NCI-H2081 treated with DMSO at 0.1 percent for 48 hours (cell line): Measurements from ENCODE around the gene NFIC.

Source experiments
- DNase-seq: peaks from one replicate; lab custom pipeline; 2025; lab: John Stamatoyannopoulos, UW

NFIC gene

DNA sequence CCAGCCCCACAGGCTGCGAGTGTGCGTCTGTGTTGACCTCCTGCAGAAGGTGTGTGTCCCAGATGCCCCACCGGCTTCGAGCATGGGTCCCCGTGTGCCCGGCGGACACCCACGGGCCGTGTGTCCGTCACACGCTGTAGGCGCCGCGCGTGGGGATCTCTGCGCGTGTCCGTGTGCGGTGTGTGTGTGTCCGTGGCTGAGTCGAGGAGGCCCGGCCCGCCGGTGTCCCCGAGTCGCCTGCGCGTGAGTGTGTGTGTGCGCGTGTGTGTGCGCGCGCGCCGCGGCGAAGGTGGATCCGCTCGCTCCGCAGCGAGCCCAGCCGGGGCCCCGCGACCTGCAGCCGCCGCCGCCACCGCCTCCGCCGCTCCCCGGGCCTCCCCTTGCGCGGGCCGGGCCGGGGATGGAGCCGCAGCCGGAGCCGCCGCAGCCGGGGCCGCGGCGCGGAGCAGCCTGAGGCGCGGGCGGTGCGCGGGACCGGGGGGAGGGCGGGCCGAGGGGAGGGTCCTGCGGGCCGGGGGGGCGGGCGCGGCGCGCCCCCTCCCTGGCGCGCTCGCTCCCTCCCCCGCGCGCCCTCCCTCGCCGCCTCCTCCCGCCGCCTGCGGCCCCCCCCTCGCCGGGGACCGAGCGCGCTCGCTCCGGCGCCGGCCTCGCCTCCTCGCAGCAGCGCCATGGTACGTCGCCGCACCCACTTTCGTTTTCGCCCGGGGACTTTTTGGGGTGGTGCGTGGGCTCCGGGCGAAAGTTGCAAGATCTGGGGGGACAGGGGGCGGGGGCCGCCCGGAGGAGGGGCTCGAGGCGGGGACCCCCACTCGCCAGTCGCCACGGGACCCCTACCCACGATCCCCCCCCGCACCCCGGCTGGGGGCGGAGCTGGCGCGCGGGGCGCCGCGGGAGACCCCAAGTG, 7.1 kb upstream of the NFIC start:
- DNase-seq, result no peak

DNA sequence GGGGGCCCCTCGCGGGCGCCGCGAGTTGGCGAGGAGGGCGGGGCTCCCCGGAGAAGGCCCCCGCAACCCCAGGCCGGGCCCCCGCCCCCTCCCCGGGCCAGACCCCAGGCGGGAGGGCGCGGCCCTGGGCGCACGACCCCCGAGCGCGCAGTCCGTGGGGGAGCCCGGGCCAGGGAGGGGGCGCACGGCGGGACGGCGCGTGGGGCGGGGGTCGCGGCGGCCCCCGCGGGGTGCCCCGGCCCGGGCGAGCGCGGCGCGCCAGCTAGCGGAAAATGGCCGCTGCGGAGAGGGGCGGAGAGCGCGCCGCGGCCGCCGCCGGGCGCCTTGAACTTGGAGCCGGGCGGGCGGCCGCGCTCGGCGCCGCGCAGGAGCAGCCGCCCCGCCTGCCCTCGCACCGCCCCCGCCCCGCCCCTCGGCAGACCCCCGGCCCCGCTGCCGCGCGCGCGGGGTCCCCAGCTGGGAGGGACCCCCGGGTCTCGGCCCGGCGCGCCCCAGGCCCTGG, 6.4 kb upstream of the NFIC start:
- DNase-seq, result no peak

DNA sequence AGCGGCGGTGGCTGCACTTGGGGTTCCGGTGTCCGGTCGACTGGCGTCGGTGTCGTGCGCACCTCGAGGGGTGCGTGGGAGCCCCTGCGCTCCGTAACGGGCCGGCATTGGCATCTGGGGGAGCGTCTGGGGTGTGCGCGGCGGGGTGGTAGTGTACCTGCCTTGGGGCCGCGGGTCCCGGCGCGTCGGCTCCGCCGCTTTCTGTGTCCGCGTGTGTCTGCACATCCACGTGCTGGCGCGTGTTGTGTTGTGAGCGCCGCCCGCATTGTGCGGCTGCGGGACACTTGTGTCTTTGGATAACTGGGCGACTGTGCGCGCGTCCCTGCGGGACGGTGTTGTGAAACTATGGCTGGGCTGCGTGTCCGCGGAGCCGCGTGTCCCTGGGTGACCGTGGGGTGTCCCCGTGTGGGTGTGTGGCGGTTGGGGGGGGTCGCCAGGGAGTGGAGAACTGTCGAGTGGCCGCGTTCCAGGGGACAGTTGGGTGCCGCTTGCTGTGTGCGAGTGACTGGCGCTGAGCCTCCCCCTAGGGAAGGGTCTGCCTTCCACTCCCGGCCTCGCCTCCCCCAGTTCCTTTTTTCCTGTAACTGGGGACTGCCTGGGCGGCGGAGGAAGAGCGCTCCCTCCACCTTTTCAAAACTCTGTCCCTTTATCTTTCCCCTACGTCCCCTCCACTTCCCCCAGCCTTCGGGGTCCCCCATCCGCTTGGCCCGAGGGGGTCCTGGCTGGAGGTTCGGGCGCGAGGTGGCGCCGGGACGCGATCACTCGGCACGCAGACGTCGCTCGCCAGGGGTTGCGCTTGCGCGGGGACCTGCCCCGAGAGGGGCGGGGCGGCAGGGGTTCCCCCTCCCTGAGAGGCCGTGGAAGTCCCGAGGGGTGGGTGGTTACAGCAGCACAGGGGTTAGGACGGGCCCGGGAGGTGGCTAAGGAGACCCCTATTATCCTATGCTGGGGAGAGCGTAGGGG, 5.7 kb upstream of the NFIC start:
- DNase-seq, result no peak

DNA sequence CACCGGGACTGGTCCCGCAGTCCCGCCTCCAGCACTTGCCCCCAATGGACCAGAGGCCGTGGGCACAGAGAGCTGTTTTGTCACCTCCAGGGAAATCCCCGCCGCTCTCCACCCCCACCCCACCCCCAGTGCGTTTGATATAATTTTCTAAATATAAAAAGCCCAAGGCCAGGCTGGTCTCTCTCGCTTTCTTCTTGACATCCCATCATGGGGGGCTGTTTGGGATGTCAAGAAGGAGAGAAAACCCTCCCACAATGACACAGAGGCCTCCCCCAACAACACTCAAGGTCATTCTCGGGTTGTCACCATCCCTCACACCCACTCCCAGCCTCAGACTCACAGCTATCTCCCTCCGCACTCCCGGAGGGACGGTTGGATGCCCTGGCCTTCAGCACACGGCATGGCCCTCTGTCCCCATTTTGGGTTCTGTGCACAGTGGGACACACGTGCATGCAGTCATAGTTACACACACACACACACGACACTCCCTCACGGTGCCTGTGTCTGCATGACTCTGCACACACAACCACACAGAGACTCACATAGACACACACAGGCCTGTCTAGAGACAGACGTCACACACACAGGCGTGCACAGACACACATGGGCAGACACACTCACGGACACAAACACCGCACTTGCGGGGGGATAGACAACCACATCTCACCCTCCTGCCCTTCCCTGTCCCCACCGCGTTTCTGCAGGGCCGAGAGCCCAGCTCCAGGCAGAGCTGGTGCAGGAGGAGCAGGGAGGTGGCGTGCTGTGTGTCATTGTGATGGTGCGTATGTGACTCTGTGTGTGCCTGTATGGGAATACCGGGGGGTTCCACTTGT, 4.8 kb upstream of the NFIC start:
- DNase-seq, result no peak

DNA sequence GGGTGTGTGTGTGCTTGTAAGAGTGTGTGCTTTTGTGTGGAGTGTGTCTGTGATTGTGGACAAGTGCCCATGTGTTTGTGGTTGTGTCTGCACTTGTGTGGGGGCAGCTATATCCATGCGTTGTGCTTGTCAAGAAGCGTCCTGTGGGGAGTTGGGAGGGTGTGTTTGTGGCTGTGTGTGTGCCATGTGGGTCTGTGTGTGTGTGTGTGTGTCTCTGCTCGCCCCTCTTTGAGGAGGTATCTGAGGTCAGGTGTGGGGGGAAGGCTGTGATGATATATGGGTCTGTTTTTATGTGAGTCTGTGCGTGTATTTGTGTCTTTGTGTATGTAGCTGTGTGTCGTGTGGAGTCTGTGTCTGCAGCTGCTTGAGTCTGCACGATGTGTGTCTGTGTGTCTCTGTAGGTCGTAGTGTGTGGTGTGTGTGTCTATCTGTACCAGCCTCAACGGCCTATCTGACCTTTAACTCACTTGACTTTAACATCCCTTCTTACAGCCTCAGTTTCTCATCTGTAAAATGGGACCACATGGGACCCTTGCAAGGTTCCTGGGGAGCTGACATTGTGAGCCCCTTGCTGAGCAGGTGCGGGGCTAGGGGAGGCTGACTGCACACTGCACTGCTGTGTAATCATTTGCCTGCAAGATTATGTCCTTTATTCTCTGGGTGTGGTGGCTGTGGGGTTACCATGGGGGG, 4.0 kb upstream of the NFIC start:
- no peak for DNase-seq

DNA sequence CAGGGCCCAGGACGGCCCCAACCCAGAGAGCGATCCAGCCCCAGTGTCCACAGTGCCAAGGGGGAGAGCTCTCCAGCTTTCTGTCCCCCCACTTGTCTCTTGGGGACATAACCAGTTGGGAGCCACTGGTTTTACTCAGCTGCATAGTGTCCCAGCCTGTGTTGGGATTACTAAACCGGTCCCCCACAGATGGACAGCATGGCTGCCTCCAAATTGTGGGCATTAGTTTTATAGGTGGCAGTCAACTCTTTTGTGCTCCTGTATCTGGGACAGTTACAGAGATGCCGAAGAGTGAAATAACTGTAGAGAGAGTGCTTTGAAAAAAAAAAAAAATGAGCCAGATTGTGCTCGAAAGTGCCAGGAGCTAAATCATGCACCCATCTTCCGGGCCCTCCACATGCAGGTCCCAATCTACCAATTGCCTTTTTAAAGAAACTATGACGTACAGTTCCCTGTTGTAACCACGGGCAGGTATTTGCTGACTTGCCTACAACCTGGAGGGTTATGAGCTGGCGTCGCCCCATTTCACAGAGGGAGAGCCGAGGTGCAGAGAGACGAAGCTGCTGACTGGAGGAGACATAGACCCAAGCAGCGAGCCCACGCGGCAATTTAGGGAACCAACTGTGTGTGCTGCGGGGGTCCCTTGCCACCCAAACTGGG, 2.4 kb upstream of the NFIC start:
- no peak for DNase-seq

DNA sequence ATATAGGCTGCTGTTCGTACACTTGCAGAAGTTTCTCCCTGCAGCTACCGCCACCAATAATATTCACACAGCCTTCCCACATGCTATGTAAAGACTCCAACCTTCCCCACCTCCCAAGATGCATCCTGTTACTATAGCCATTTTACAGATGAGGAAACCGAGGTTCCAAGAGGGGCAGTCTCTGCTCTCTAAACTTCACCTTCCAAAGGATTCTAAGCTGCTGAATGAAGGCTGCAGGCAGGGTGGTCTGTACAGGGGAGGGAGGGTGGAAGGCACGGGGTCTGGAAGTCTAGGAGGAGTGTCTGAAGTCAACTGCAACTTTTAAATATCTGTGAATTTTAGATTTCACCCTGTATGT, 1.9 kb upstream of the NFIC start:
- no peak for DNase-seq

DNA sequence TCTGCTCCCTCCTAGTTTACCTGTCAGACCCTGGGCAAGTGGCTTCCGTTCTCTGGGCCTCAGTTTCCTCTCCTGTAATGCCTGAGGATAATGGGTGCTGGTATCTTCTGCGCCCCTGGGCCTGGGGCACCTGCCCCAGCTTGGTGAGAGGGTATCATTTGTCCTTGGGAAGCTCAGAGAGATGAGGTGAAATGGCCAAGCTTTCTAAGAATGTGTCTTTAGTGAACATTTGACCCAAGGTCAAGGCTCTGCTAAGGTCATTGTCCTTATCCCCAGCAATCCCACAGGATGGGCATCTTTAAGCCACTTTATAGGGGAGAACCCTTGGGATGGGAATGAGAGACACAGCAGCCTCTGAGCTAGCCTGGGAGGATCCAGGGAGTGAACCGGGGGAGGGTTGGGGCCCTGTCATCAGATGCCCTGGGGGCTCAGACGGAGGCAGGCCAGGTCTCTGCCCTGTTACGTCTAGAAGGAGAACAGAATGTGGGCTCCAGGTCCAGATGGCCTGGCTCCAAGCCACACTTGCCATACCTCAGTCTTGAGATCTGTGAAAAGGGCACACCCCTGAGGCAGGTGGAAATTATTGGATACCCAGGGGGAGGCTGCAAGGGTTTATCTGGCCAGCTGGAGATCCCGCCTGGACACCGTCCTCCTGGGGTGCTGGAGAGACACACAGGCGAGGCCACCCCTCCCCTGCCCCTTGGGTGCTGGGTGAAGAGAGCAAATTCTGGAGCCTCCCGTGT, 1.1 kb upstream of the NFIC start:
- DNase-seq, result no peak

DNA sequence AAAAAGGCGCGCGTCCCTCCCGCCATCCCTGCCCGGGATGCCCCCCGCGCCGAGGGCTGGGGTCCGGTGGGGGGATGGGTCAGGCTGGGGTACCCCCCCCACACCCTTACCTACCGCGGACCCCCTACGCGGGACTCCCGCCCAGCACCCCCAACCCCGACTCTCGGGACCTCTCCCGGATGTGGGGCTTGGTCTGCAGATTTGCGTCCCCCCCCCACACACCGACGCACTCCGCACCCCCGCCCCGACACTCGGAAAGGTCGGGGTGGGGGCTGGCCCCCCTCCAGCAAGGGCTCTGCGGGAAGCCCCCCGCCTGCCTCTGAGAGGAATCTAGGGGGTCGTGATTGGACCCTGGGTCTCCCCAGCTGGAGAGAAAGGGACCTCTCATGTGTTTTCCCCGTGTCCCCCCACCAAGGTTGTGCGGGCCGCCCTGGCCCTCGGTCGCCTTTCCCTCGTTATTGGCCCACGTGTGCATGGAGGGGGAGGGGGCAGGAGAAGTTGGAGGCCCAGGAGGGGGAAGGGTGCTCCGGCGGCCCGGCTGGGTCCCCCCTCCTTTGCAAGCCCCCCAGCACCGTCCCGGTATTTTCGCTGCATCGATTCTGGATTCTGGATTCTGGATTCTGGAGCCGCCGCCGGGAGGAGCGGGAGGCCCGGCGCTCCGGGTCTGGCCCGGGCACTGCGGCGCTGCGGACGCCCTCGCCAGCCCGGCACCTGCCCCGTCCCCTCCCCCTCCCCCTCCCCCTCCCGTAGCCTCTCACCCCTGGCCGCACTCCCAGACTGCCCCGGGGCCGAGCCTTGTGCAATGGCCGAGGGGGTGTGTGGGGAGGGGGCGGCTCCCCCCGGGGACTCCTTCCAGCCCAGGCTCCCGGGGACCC, 607 bp downstream of the NFIC start:
- no peak for DNase-seq

DNA sequence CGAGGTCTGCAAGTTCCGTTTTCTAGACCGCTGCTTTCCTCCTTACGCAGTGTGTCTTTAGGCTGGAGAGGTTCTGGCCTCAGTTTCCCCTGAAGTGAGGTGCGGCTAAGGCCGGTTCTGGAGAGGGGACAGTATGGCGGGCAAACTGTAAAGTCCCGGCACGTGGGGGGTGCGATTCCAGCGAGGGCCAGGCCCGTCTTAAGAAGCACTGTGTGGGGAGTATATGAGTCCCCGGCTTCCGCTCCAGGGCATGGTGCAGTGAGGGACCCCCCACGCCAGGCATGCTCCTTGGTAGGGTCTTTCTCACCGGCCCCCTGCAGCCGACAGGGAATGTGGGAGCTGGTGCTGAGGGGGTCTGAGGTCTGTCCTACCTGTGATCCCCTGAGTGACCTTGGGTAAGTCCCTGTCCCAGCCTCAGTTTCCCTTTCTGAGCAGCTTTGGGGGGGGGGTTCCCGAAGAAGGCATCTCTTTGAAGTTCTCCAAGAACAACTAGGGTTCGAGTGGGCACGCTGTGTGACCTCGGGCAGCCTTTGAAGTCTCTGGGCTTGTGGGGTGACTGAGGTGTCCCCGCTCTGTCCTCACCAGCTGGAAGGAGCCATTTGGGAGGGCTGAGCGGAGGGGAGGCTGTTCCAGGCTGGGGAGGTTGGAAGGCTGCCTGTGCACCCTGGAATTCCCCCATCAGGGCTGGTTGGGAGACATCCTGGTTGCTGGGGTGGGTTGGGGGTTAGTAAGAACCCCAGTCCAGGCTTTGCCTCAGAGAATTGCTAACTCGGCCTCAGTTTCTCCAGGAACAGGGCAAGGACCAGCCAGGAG, 1.5 kb downstream of the NFIC start:
- DNase-seq, result no peak

DNA sequence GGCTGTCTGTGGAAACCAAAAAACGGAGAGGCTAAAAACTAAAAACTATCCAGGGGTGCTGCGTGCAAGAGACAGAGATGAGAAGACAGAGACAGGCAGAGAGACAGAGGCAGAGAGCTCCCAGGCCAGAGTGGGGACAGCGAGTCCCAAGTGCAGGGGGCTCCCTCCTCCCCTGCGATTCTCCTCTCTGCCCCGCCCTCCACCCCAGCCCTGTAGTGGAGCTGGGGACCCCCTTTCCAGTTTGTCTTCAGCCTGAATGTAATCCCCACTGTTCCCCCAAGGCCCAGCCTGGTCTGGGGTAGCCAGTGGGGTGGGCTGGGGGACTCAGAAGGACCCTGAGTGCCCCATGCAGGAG, 2.0 kb downstream of the NFIC start:
- no peak for DNase-seq

DNA sequence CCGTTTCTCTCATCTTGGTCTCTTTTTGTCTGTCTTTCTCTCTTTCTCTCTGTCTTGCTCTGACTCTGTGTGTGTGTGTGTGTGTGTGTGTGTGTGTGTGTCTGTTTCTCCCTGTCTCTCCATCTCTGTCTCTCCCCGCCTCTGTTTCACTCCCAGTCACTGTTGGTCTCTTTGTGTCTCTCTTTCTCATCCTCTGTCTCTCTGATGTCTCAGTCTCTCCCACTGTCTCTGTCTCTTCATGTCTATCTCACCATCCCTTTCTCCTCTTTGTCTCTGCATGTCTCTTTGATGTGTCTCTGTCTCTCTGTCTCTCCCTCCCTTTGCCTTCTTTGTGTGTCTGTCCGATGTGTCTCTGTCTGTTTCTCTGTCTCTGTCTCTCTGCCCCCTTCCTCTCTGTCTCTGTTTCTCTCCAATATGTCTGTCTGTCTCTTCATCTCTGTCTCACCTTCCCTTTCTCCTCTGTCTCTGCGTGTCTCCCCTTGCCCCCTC, 2.5 kb downstream of the NFIC start:
- no peak for DNase-seq

DNA sequence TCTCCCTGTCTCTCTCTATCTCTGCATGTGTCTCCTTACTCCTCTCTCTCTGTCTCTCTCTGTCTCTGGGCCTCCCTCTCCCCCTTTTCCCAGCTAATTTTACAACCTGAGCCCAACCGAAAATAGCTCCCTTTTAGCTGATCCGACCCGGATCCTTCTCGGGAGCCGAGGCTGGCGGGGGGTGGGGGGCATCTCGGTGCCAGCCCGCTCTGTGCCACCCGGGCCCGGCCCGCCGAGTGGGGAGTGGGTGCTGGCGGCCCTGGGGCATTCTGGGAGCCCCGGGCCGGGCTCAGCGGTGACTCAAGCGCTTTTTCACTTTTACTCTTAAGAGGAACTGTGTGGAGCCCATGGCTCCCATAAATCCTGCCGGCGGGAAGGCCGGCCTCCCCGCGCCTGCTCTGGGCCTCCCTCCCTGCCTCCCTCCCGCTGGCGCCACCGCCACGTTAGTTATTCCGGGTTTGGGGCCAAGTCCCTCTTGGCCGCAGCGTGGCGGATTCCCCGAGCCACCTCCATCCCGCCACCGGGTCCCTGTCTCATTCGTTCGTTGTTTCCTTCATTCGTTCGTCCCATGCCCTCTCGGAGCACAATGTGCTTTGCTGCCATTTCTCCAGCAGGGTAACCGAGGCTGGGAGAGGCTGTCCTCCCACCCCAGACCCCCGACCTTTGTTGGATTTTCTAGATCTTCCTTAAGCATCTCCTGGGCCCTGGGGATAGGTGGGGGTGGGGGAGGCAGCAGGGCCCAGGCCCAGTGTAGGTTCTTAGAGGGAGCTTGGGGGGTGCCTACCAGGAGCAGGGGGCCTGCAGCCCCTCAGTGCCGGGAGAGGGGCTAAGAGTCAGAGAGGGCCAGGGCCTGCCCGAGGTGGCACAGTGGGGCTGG, 3.2 kb downstream of the NFIC start:
- no peak for DNase-seq

DNA sequence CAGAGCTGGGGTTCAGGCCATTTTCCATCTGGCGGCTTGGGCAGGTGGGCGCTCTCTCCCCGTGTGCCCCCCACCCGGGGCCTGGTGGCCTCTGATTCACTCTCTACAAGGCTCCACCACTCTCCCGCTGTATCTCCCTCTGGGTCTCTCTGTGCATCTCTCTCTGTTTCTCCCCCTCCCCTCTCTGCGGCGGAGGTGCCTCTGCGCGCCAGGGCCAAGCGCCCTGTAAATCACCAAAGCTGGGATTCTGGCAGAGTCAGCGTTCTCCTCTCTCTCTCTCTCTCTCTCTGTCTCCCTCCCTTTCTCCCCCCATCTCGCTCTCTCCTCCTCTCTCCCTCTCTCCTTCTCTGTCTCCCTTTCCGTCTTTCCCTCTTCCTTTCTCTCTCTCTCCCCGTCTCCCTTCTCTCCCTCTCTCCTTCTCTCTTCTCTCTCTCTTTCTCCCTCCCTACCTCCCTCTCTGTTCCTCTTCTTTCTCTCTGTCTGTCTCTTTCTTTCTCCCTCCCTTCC, 3.9 kb downstream of the NFIC start:
- no peak for DNase-seq

DNA sequence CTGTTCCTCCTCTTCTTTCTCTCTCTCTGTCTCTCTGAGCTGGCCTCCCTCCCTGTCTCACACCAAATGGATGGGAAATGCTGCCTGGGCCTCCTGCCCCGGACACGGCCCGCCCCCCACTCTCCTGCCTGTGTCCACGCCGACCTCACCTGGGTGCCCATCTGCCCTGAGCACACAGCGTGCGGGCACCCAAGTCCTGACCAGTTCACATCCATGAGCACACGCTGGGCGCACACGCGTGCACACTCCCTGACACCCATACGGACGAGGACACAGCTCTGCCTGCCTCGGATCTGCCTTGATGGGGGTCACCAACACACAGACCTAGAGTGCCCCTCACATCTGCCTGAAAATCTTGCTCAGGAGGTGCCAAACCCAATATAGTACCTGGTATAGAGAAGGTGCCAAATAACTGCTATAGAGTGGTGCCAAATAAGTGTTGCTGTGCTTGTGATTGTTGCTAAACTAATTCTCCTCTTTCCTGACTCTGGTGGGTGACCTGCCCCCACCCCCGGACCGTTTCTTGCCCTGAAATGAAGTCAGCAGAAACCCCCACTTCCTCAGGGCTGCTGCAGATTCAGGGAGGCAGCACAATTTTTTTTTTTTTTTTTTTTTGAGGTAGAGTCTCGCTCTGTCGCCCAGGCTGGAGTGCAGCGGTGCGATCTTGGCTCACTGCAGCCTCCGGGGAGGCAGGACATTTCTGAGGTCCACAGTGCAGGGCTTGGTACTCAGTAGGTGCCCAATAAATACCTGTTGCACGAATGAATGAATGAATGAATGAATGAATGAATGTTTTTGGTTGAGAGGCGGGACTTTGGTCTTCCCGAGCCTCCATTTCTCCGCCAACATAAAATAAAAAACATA, 4.6 kb downstream of the NFIC start:
- DNase-seq, result no peak

DNA sequence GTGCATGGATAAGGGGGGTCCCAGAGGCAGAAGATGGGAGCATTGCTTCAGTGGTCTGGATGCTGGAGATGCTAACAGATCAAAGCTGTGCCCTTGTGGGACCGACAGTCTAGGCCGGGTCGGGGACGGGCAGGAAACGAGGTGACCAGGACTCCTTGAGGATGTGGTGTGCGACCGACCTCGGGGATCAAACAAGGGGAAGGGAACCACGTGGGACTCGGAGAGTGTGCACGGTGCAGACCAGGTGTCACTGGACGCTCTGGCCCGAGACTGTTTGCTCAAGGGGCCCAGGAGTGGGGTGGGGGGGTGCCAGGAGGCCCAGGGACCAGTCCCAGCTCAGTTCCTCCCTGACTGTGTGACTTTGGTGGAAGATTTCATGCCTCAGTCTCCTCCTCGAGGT, 6.0 kb downstream of the NFIC start:
- DNase-seq, result no peak
